GM12891 (cell line): ENCODE measurements around the gene NHS.

Source experiments
- PAX5 ChIP-seq: IDR thresholded peaks from 2 replicates; pipeline ENCODE4 v1.6.1; 2011; ENCODE audit warnings: low read length, moderate library complexity, mild to moderate bottlenecking; ENCODE audit not compliant: insufficient read depth, severe bottlenecking
- POLR2A ChIP-seq: IDR thresholded peaks from 2 replicates; pipeline ENCODE4 v1.6.1; 2011; ENCODE audit warnings: low read depth, low read length, control low read depth
- POLR2AphosphoS5 ChIP-seq: IDR thresholded peaks from 2 replicates; pipeline ENCODE4 v1.6.1; 2011; ENCODE audit warnings: low read depth, low read length, control low read depth
- SPI1 ChIP-seq: IDR thresholded peaks from 2 replicates; pipeline ENCODE4 v1.6.1; 2011; ENCODE audit warnings: low read depth, low read length, control low read depth
- TAF1 ChIP-seq: IDR thresholded peaks from 2 replicates; pipeline ENCODE4 v1.6.1; 2011; ENCODE audit warnings: low read depth, low read length, control low read depth

DNA sequence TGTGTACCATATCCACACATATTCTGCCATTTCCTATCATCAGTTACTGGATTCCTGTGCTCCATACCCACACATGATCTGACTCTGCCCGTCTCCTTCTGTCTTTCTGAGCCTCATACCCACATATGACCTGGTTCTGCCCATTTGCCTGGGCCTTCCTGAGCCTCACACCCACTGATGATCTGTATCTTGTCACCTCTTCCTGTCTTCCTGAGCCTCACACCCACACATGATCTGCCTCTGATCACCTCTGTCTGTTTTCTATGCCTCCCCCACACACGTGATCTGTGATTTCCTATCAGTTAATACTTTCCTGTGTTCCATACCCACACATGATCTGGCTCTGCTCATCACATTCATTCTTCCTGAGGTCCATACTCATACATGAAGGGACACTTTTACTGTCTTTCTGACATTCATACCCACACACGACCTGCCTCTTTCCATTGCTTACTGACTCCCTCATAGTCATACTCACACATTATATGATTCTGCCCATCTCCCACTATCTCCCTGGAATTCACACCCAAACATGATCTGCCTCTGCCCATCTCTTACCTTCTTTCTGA, 394.8 kb downstream of the NHS start:
- TF ChIP-seq POLR2A (no peak), POLR2AphosphoS5 (no peak), TAF1 (no peak), SPI1 (no peak), PAX5 (no peak)
